ENCODE data around the gene CCNK. TPM values are rescaled to one million over a fixed set of nuclear protein-coding genes. Genes with fewer than 3 reads are reported as not detected.

The CCNK gene
- total RNA-seq, 1 experiment from 2014 or later: 80.1 TPM

- peak overlapping the region in 2 of 3 experiments; percentile 21 to 22; a peak in 3 of 7 replicates for H3K27ac Mint-ChIP-seq
Observed at GRCh38 chr14:99543370-99543769, 62.2 kb downstream of the CCNK start.

More at GRCh38 chr14:99543370-99543769, 62.2 kb downstream of the CCNK start:
- no peak overlapping the region for H3T11ph ChIP-seq (ENCODE audit: low read length)
- TF ChIP-seq CTCF (conservative IDR thresholded peaks at IDR 0.05): no peak
- H2BK120ac ChIP-seq (ENCODE audit: low read depth, low read length, poor library complexity, severe bottlenecking): no peak overlapping the region
- H3K79me1 ChIP-seq (ENCODE audit: insufficient read depth, low read depth, low read length, poor library complexity, severe bottlenecking): no peaks in the 10 kb centered on the region
- no peak overlapping the region for H2BK20ac ChIP-seq (ENCODE audit: low read depth, low read length, poor library complexity, severe bottlenecking)
- no peaks in the 10 kb centered on the region; the same call in 1 of the 2 replicates for H3K27me3 Mint-ChIP-seq (ENCODE audit: low read depth)
- H3K9me3 Mint-ChIP-seq: no peaks in the 10 kb centered on the region
- H2AK5ac ChIP-seq (ENCODE audit: insufficient read length, low read length): no peak overlapping the region
- no peaks in the 10 kb centered on the region; the same call in 1 of the 2 replicates for H3K4me1 ChIP-seq (ENCODE audit: insufficient read depth, low read length)
- H3K23ac ChIP-seq (ENCODE audit: insufficient read length, low read depth, low read length): no peak overlapping the region
- peaks cover 2% of the 10 kb centered on the region for H4K20me1 ChIP-seq (ENCODE audit: control insufficient read depth, insufficient read depth, insufficient read length)
- no peak overlapping the region for H3K4ac ChIP-seq (ENCODE audit: low read depth, low read length)
- WGBS (ENCODE audit: extremely low coverage, insufficient read length, low lambda C conversion rate): no CpG with 5 or more reads among the region's 4 CpGs
- H3K4me1 Mint-ChIP-seq: peaks cover 52 to 70% of the 10 kb centered on the region in 2 experiments
- no peak overlapping the region for H2BK15ac ChIP-seq (ENCODE audit: low read depth, low read length)
- no peak overlapping the region for H4K91ac ChIP-seq (ENCODE audit: insufficient read length, low read depth, low read length)
- no peak overlapping the region for H2AFZ ChIP-seq (ENCODE audit: low read length)
- H3K4me2 ChIP-seq (ENCODE audit: insufficient read depth, insufficient read length, low read length): no peak overlapping the region
- H3K36me3 Mint-ChIP-seq (ENCODE audit: insufficient read depth in 1 of 3, low read depth in 3 of 3): no peaks in the 10 kb centered on the region
- H3K18ac ChIP-seq (ENCODE audit: insufficient read length, low read depth, low read length): no peak overlapping the region
- H2BK12ac ChIP-seq (ENCODE audit: insufficient read length, low read depth, low read length): no peak overlapping the region
- H3K9ac ChIP-seq (ENCODE audit: extremely low read depth, insufficient read length, low read length): no peak overlapping the region
- no peak for DNase-seq
- H3K27ac ChIP-seq (ENCODE audit: insufficient read length, low read depth, low read length): no peak overlapping the region
- H3K4me3 Mint-ChIP-seq: no peak overlapping the region
- no peak overlapping the region for H4K5ac ChIP-seq (ENCODE audit: insufficient read length, low read depth, low read length)
- H3K27me3 ChIP-seq (ENCODE audit: insufficient read depth, low read length): no peaks in the 10 kb centered on the region
- H4K8ac ChIP-seq (replicated peaks; ENCODE audit: insufficient read length, low read depth, low read length): no peak overlapping the region
- no peaks in the 10 kb centered on the region for H3K9me3 ChIP-seq (ENCODE audit: control insufficient read depth, low read depth, low read length)
- no peak overlapping the region for H2BK5ac ChIP-seq (ENCODE audit: insufficient read length, low read length)
- H3K14ac ChIP-seq (ENCODE audit: insufficient read depth, low read length): peak overlapping the region; percentile 11
- H3K79me2 ChIP-seq (ENCODE audit: insufficient read depth, low read length): no peaks in the 10 kb centered on the region
- no peak overlapping the region for H3K56ac ChIP-seq (ENCODE audit: insufficient read length, low read depth, low read length)
- no peaks in the 10 kb centered on the region for H3K23me2 ChIP-seq (ENCODE audit: insufficient read length, low read depth, low read length, poor library complexity, severe bottlenecking)
